DND-41 (cell line): Measurements from ENCODE around the gene GRIK2.

Experiments
- ATAC-seq: fragments of 200-7000 bp; cut with Tn5 transposase; 3 replicates; pipeline ENCODE4 v1.9.1; 2021; ENCODE audit warnings: low read depth; ENCODE audit not compliant: insufficient read depth
- DNase-seq: peaks from one replicate; pipeline ENCODE4 v3.0.0-alpha.2; 2020
- H2AFZ ChIP-seq: 2 replicates; pipeline ENCODE4 v1.6.0; 2012; ENCODE audit warnings: low read depth, low read length
- H3K27ac ChIP-seq: 2 replicates; pipeline ENCODE4 v1.5.1; 2012; ENCODE audit warnings: low read length, inconsistent platforms
- H3K27me3 ChIP-seq: fragments of 200-600 bp; sonication (generic); 2 replicates; pipeline ENCODE4 v1.6.0; 2012; ENCODE audit warnings: low read length, mild to moderate bottlenecking, inconsistent platforms; ENCODE audit not compliant: insufficient read depth, poor library complexity
- H3K36me3 ChIP-seq: 2 replicates; pipeline ENCODE4 v1.5.1; 2012; ENCODE audit warnings: low read length, inconsistent platforms; ENCODE audit not compliant: insufficient read depth
- H3K4me1 ChIP-seq: 2 replicates; pipeline ENCODE4 v1.5.1; 2012; ENCODE audit warnings: mild to moderate bottlenecking, low read length; ENCODE audit not compliant: insufficient read depth
- H3K4me2 ChIP-seq: 2 replicates; pipeline ENCODE4 v1.6.0; 2012; ENCODE audit warnings: mild to moderate bottlenecking, moderate library complexity, low read length, inconsistent platforms; ENCODE audit not compliant: insufficient read depth
- H3K4me3 ChIP-seq, 2 experiments: fragments of 200-600 bp in 1 of 2; shearing (Covaris generic) in 1 of 2; 2 replicates each; pipeline ENCODE4 v1.5.1; 2012 to 2016; ENCODE audit warnings: inconsistent platforms in 2 of 2, low read length in 2 of 2, mild to moderate bottlenecking in 2 of 2, low read depth in 1 of 2, moderate library complexity in 1 of 2
- H3K79me2 ChIP-seq: 2 replicates; pipeline ENCODE4 v1.6.0; 2012; ENCODE audit warnings: low read length, inconsistent platforms; ENCODE audit not compliant: insufficient read depth
- H3K9ac ChIP-seq: 2 replicates; pipeline ENCODE4 v1.6.0; 2012; ENCODE audit warnings: low read depth, mild to moderate bottlenecking, inconsistent platforms, low read length, moderate library complexity
- H3K9me3 ChIP-seq: 2 replicates; pipeline ENCODE4 v1.5.1; 2012; ENCODE audit warnings: low read length, moderate library complexity, mild to moderate bottlenecking, inconsistent platforms; ENCODE audit not compliant: insufficient read depth, severe bottlenecking
- H4K20me1 ChIP-seq: 2 replicates; pipeline ENCODE4 v1.6.0; 2012; ENCODE audit warnings: low read length; ENCODE audit not compliant: insufficient read depth
- EZH2 ChIP-seq: IDR thresholded peaks from 3 replicates; pipeline ENCODE4 v1.6.1; 2012; ENCODE audit warnings: borderline replicate concordance, low read depth, mild to moderate bottlenecking, moderate library complexity, low read length, inconsistent platforms; ENCODE audit not compliant: severe bottlenecking
- TF ChIP-seq, protein P1 (sequence below): IDR thresholded peaks from 2 replicates; pipeline ENCODE4 v1.5.1; 2012; ENCODE audit warnings: borderline replicate concordance, low read length, moderate library complexity, mild to moderate bottlenecking; ENCODE audit not compliant: poor library complexity, severe bottlenecking; ENCODE audit errors: extremely low read depth

The GRIK2 gene

DNA sequence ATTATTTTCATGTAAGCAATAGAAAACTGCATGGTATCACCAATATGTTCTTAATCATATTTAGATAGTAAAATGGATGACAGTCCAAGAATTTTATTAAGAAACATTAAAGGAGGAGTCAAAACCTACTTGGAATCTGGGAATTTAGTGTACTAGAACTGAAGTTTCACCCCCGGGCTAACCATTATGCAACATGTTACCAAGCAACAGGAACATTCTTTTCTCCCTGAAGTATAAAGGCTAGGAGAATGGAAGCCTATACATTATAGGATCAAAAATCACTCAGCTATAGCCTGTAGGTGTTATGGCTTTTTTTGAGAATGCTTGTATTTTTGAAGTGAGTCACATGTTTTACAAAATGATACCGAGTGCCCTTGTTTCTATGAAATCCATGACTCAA is 538.3 kb downstream of the GRIK2 start:
- no peaks in the 10 kb centered on the region for H4K20me1 ChIP-seq
- H3K27me3 ChIP-seq = no peaks in the 10 kb centered on the region
- H3K9me3 ChIP-seq = no peaks in the 10 kb centered on the region
- no peaks in the 10 kb centered on the region for H3K4me1 ChIP-seq
- H3K4me3 ChIP-seq = no peak overlapping the region
- no peak overlapping the region for H3K4me2 ChIP-seq
- no peaks in the 10 kb centered on the region for H3K36me3 ChIP-seq
- no peaks in the 10 kb centered on the region for H3K79me2 ChIP-seq
- TF ChIP-seq, protein P1, sequence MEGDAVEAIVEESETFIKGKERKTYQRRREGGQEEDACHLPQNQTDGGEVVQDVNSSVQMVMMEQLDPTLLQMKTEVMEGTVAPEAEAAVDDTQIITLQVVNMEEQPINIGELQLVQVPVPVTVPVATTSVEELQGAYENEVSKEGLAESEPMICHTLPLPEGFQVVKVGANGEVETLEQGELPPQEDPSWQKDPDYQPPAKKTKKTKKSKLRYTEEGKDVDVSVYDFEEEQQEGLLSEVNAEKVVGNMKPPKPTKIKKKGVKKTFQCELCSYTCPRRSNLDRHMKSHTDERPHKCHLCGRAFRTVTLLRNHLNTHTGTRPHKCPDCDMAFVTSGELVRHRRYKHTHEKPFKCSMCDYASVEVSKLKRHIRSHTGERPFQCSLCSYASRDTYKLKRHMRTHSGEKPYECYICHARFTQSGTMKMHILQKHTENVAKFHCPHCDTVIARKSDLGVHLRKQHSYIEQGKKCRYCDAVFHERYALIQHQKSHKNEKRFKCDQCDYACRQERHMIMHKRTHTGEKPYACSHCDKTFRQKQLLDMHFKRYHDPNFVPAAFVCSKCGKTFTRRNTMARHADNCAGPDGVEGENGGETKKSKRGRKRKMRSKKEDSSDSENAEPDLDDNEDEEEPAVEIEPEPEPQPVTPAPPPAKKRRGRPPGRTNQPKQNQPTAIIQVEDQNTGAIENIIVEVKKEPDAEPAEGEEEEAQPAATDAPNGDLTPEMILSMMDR = no peak
- no peak for TF ChIP-seq EZH2
- no peak overlapping the region for H3K27ac ChIP-seq
- no peak overlapping the region for H3K9ac ChIP-seq
- no peak for ATAC-seq
- DNase-seq = no peak
- H2AFZ ChIP-seq = no peak overlapping the region

DNA sequence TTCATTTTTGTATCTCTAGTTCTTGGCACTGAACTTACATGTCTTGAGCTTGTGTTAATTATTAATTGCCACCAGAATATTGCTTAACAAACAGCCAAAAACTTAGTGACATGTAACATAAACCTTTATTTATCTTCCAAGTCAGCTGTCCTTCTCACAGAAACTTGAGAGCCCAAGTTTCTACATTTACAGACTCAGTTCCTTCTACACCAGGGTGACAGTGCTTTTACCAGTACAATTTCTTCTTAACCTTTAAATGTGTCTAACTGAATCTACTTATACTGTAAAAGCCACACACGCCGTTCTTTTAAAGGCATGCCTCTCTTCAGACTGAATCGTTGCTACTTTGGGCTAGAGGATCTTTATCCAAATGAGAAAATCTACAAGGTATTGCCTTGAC is 539.2 kb downstream of the GRIK2 start:
- Histone ChIP-seq H3K9ac (no peak overlapping the region), H3K36me3 (no peaks in the 10 kb centered on the region), H3K27me3 (no peaks in the 10 kb centered on the region), H4K20me1 (no peaks in the 10 kb centered on the region), H3K4me2 (no peak overlapping the region), H2AFZ (no peak overlapping the region), H3K4me3 (no peak overlapping the region), H3K79me2 (no peaks in the 10 kb centered on the region), H3K4me1 (no peaks in the 10 kb centered on the region), H3K9me3 (no peaks in the 10 kb centered on the region), H3K27ac (no peak overlapping the region)
- TF ChIP-seq, protein P1 = no peak
- TF ChIP-seq EZH2 = no peak
- ATAC-seq (no peak), DNase-seq (no peak)

DNA sequence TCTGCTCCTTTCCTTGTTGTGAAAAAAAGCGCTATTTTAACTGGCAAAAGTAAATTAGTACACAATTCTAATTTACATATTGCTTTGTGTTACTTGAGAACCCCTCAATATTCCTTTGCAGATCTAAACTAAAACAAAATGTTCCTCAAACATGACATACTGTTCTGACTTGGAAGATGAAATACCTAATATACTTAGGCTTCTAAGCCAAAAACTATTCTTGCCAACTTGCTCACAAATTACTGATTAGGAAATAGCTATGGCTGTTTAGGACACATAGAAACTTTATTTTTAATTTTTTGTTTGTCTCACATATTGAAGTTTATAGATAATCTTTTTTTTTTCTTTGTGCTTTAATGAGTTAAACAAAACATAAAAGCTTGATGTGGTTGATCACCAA is 542.2 kb downstream of the GRIK2 start:
- TF ChIP-seq EZH2 = no peak
- TF ChIP-seq, protein P1 = no peak
- DNase-seq (no peak), ATAC-seq (no peak)
- no peak overlapping the region for H3K4me3 ChIP-seq
- H3K79me2 ChIP-seq = no peaks in the 10 kb centered on the region
- no peak overlapping the region for H2AFZ ChIP-seq
- H3K4me2 ChIP-seq = no peak overlapping the region
- no peaks in the 10 kb centered on the region for H4K20me1 ChIP-seq
- no peak overlapping the region for H3K27ac ChIP-seq
- no peaks in the 10 kb centered on the region for H3K36me3 ChIP-seq
- no peaks in the 10 kb centered on the region for H3K9me3 ChIP-seq
- H3K9ac ChIP-seq = no peak overlapping the region
- no peaks in the 10 kb centered on the region for H3K4me1 ChIP-seq
- H3K27me3 ChIP-seq = no peaks in the 10 kb centered on the region

DNA sequence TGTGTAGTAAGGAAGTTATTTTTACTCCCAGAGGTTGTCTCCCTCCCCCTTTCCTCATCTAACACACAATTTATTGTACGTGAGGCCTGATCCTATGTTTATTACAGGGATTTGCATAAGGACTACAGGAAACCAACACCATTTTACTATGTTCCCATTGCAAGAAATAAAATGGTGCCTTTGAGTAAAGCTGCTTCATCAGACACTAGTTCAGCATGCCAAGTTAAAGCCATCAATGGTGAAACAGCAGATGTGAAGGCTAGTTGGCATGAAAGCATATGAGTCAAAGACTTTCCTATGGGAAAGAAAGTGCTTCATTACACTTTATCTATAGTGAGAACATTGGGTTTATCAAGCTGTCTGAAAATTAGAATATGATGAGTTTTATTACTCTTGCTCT is 543.0 kb downstream of the GRIK2 start:
- Histone ChIP-seq H3K9me3 (no peaks in the 10 kb centered on the region), H3K4me3 (no peak overlapping the region), H3K4me1 (no peaks in the 10 kb centered on the region), H3K79me2 (no peaks in the 10 kb centered on the region), H3K9ac (no peak overlapping the region), H3K27ac (no peak overlapping the region), H3K36me3 (no peaks in the 10 kb centered on the region), H3K27me3 (no peaks in the 10 kb centered on the region), H2AFZ (no peak overlapping the region), H3K4me2 (no peak overlapping the region), H4K20me1 (no peaks in the 10 kb centered on the region)
- no peak for ATAC-seq
- TF ChIP-seq, protein P1 = no peak
- TF ChIP-seq EZH2 = no peak
- no peak for DNase-seq
